Measurements from ENCODE around the gene TMCO6.

- no peak for TF ChIP-seq REST (IDR thresholded peaks at IDR 0.05; ENCODE audit: unreplicated experiment)
- no peak for TF ChIP-seq CTCF (conservative IDR thresholded peaks at IDR 0.05; ENCODE audit: low read depth in 2 of 2)
- no peak for TF ChIP-seq EZH2 (IDR thresholded peaks at IDR 0.05; ENCODE audit: low read depth, unreplicated experiment)
- no peak for TF ChIP-seq JUNB (IDR thresholded peaks at IDR 0.05; ENCODE audit: unreplicated experiment)
- TF ChIP-seq CREB1 (CRISPR knock-in tag; IDR thresholded peaks at IDR 0.05; ENCODE audit: low read depth), result no peak
- TF ChIP-seq POLR2AphosphoS5 (IDR thresholded peaks at IDR 0.05; ENCODE audit: low read depth), result no peak
These were observed 11.3 kb upstream of the TMCO6 start for GRCh38 chr5:140627972-140628371.

All from GM23338 (cell line).